Measurements from ENCODE around the gene BBS2. TPM values are rescaled to one million over a fixed set of nuclear protein-coding genes. Genes with fewer than 3 reads are reported as not detected.
A peak's percentile ranks its signal among the peaks of the same experiment; 100 is the strongest.

Gene BBS2
- total RNA-seq, 1 experiment from 2014 or later = 23.9 TPM

GRCh38 chr16:56560447-56560846, 40.6 kb upstream of the BBS2 start:
- CTCF ChIA-PET = interaction anchor here (1.2 kb wide), 1 partner anchor 16 kb away, joined by 6 read pairs; no protein-coding TSS in a partner anchor

DNA sequence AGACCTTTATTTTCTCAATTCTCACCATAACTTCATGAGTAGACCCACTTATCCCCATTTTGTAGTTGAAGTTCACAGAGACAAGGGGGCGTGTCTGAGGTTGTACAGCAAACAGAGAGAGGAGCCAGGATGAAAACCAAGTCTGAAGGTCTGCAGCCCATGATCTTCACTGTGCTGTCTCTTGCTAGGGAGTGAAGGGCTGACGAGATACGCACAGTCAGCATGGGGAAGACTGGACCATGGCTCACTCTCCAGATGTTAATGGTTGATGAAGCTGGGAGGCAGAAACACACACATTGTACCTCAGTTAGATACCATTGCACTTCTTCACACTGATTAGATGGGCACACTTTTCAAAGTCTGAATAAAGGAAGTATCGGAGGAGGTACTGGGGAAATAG, 39.3 kb upstream of the BBS2 start:
- H3K27me3 Mint-ChIP-seq (ENCODE audit: insufficient read depth, unreplicated experiment) = peaks cover 3% of the 10 kb centered on the region
- BruUV-seq (replicated peaks) = no TSS peak

More at GRCh38 chr16:56560447-56560846, 40.6 kb upstream of the BBS2 start:
- TF ChIP-seq CTCF (IDR thresholded peaks at IDR 0.05; ENCODE audit: unreplicated experiment) = no peak
- no peak for DNase-seq (ENCODE audit: unreplicated experiment)
- BruUV-seq (replicated peaks) = no TSS peak
- Mint-ChIP-seq H3K4me3 (ENCODE audit: unreplicated experiment) (no peak overlapping the region), H3K27ac (ENCODE audit: low read depth, unreplicated experiment) (no peak overlapping the region), H3K36me3 (ENCODE audit: insufficient read depth, unreplicated experiment) (no peaks in the 10 kb centered on the region), H3K4me1 (ENCODE audit: insufficient read depth, unreplicated experiment) (peaks cover 7% of the 10 kb centered on the region), H3K27me3 (ENCODE audit: insufficient read depth, unreplicated experiment) (no peaks in the 10 kb centered on the region), H3K9me3 (ENCODE audit: unreplicated experiment) (no peaks in the 10 kb centered on the region)
- POLR2A ChIA-PET = interaction anchor here (1.3 kb wide), 1 partner anchor 41 kb away, joined by 3 read pairs; no protein-coding TSS in a partner anchor
- intact Hi-C loops (cut with micrococcal nuclease) = no loop called here

GRCh38 chr16:56558024-56558747, 38.4 kb upstream of the BBS2 start:
- peaks cover 7% of the 10 kb centered on the region for H3K9me3 Mint-ChIP-seq (ENCODE audit: unreplicated experiment)
- no peak overlapping the region for H3K4me3 Mint-ChIP-seq (ENCODE audit: unreplicated experiment)
- ChIA-PET POLR2A (interaction anchor here (0.6 to 1.0 kb wide), 2 partner anchors 19 to 36 kb away, joined by 4 to 5 read pairs; no protein-coding TSS in a partner anchor), CTCF (interaction anchor here (0.7 to 1.2 kb wide), 2 partner anchors 13 to 591 kb away, joined by 3 read pairs; no protein-coding TSS in a partner anchor)
- no TSS peak for BruUV-seq (replicated peaks)
- peaks cover 7% of the 10 kb centered on the region for H3K4me1 Mint-ChIP-seq (ENCODE audit: insufficient read depth, unreplicated experiment)
- intact Hi-C loops (cut with micrococcal nuclease) = no loop called here
- TF ChIP-seq CTCF (IDR thresholded peaks at IDR 0.05; ENCODE audit: unreplicated experiment) = no peak
- no peaks in the 10 kb centered on the region for H3K36me3 Mint-ChIP-seq (ENCODE audit: insufficient read depth, unreplicated experiment)
- peaks cover 11% of the 10 kb centered on the region for H3K27me3 Mint-ChIP-seq (ENCODE audit: insufficient read depth, unreplicated experiment)
- DNase-seq (ENCODE audit: unreplicated experiment) = peak; percentile 93
- H3K27ac Mint-ChIP-seq (ENCODE audit: low read depth, unreplicated experiment) = no peak overlapping the region

More for the DNA sequence above, 39.3 kb upstream of the BBS2 start:
- CTCF ChIA-PET = no interaction called here
- H3K4me1 Mint-ChIP-seq (ENCODE audit: insufficient read depth, unreplicated experiment) = peaks cover 7% of the 10 kb centered on the region
- no peaks in the 10 kb centered on the region for H3K36me3 Mint-ChIP-seq (ENCODE audit: insufficient read depth, unreplicated experiment)
- H3K9me3 Mint-ChIP-seq (ENCODE audit: unreplicated experiment) = peaks cover under 1% of the 10 kb centered on the region
- no peak for DNase-seq (ENCODE audit: unreplicated experiment)
- POLR2A ChIA-PET = no interaction called here
- no peak overlapping the region for H3K4me3 Mint-ChIP-seq (ENCODE audit: unreplicated experiment)
- H3K27ac Mint-ChIP-seq (ENCODE audit: low read depth, unreplicated experiment) = no peak overlapping the region
- TF ChIP-seq CTCF (IDR thresholded peaks at IDR 0.05; ENCODE audit: unreplicated experiment) = no peak
- intact Hi-C loops (cut with micrococcal nuclease) = no loop called here

DNA sequence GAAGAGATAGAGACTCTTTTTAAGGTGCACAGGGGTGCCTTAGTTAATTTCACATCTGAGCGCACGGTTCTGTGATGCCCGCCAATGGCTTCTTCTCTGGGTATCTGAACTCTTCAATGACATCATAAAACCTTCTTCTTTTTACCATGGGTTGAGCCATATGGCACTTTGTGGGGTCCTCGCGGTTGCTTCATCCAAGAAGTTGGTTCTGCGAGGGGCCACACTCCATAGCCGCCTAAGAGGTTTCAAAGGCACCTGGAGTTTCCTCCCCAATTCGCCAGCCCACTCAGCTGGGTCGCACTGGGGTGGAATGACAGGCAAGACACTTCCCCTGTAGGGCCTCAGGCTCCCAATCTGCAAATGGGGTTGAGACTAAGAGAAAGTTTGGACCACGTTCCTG, 34.6 kb upstream of the BBS2 start:
- Mint-ChIP-seq H3K27me3 (ENCODE audit: insufficient read depth, unreplicated experiment) (peaks cover 11% of the 10 kb centered on the region), H3K4me3 (ENCODE audit: unreplicated experiment) (no peak overlapping the region), H3K4me1 (ENCODE audit: insufficient read depth, unreplicated experiment) (peaks cover 13% of the 10 kb centered on the region), H3K27ac (ENCODE audit: low read depth, unreplicated experiment) (no peak overlapping the region), H3K36me3 (ENCODE audit: insufficient read depth, unreplicated experiment) (no peaks in the 10 kb centered on the region), H3K9me3 (ENCODE audit: unreplicated experiment) (peaks cover 7% of the 10 kb centered on the region)
- no TSS peak for BruUV-seq (replicated peaks)
- CTCF ChIA-PET = no interaction called here
- no peak for DNase-seq (ENCODE audit: unreplicated experiment)
- intact Hi-C loops (cut with micrococcal nuclease) = no loop called here
- TF ChIP-seq CTCF (IDR thresholded peaks at IDR 0.05; ENCODE audit: unreplicated experiment) = no peak
- POLR2A ChIA-PET = no interaction called here

Measured in MCF 10A (cell line).